Activated CD4-positive, CD25-positive, alpha-beta regulatory T cell treated with anti-CD3 and anti-CD28 coated beads, Interleukin-2, amount 50 U/mL, for 24 hours (primary cell): Measurements from ENCODE around the gene ERN1.

Source experiments
- ATAC-seq, 2 donors: fragments of 150-1000 bp; cut with Tn5 transposase; one replicate each; pipeline ENCODE4 v1.10.0; 2021; ENCODE audit warnings: mild to moderate bottlenecking in 1 of 2, moderate library complexity in 1 of 2

Gene ERN1

DNA sequence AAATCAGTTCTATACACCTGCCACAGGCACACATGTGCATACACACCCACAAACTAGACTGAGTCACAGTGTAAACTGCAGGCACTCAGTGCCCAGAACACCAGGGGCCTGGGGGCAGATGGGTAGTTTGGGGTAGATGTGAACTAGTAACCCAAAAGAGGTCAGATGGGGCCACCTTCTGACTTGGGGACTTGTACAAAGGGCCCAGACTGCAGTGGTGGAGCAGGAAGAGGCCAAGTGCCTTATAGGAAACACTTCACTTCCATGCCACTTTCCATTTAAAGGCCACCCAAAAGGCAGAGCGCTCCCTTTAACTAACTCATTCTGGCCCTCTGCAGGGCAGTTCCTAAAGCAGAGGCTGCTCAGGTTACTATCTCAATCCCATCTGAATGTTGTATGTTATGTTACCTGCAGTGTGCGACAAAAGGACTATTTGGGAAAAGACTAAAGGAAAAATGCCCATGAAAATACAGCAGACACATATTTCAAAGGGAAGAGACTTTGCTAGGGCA is 27.8 kb upstream of the ERN1 start:
- ATAC-seq: no peak

DNA sequence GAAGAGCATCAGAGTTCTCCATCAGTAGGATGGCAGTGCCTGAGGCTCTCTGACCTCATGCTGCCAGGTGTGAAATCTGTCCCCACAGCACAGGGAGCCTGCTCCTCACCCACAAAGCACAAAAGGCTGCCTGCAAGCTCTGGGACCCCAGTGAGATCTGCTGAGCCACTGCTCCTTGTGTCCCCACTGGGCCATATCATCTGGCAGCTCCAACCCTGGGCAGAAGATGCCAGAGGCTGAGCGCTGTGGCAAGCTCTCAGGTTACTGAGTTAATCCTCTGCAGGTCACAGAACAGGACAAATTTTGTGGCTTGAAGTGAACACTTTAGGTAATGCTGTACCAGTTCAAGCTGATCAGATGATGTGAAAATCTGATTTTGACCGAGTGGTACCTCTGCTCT is 26.7 kb upstream of the ERN1 start:
- no peak for ATAC-seq

- ATAC-seq: no peak
These were observed 26.0 kb upstream of the ERN1 start for GRCh38 chr17:64155751-64156544.

GRCh38 chr17:64155129-64155528 is 25.2 kb upstream of the ERN1 start:
- no peak for ATAC-seq

DNA sequence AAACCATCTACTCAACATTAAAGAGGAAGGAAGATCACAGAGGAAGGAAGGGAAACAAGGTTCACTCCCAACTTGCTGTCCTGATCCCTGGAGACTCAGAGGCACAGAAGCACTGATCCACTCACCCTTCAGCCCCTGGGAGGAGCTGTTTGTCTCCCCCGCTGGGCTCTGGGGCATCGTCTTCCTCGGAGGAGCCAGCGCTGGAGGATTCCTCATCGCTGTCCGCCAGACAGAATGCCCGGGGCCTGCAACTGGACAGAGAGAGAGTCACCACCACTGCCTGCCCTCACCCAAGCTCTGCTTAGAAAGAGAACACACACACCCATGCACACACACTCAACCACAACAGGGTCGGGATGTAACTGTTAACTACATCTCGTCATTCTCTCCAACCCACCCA is 24.8 kb upstream of the ERN1 start:
- ATAC-seq: no peak

- no peak for ATAC-seq
These were observed 24.4 kb upstream of the ERN1 start for GRCh38 chr17:64154313-64154695.

GRCh38 chr17:64153565-64154312 is 23.8 kb upstream of the ERN1 start:
- no peak for ATAC-seq

- ATAC-seq: no peak
These were observed 22.6 kb upstream of the ERN1 start for GRCh38 chr17:64152428-64153125.

GRCh38 chr17:64151016-64151368 is 21.0 kb upstream of the ERN1 start:
- no peak for ATAC-seq

DNA sequence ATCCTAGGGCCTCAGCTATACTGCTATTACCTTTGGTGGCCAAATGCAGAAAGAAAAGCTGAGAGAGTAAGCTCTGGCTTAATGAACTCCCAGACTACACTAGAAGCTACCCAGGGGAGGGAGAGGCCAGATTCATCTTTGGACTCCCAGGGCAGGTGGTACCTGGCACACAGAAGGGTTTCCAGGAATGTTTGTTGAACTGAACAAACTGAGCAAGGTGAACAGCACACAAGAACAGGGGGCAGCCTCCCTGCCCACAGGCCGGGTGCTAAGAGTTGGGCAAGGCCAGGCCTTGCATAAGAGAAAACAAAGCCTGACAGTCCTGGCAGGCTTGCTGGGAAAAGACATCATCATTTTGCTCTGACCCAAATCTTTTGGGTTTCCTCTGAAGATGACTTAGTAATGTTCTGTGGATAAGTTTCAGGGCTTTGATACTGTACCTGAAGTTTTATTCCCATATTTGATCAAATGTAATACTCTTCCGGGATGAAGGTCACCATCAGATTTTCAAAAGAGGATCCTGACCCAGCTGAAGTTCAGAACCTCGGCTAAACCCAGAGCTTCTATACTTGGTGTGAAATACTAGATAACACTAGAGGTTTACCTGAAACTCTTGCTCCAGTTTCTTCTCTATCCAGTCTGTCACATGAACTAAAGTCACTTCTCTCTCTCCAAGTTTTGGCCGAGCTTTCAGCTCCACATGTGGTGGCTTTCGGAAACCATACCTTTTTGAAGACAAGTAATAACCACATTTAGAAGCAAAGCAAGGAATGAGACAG is 20.5 kb upstream of the ERN1 start:
- ATAC-seq: no peak

DNA sequence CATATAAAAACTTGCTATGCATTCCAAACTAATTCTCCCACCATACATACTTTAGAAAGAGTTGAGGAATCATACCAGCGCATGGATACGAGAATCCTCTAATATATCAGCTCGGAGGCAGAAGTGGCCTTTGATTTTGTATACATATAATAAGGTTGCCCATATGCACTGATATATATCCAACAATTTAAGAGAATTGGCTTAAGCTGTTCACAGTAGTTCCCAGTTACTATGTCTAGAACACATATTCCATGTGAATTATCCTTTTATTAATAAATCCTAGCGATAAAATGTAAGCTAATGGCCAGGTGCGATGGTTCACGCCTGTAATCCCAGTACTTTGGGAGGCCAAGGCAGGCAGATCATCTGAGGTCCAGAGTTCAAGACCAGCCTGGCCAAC is 19.3 kb upstream of the ERN1 start:
- no peak for ATAC-seq

DNA sequence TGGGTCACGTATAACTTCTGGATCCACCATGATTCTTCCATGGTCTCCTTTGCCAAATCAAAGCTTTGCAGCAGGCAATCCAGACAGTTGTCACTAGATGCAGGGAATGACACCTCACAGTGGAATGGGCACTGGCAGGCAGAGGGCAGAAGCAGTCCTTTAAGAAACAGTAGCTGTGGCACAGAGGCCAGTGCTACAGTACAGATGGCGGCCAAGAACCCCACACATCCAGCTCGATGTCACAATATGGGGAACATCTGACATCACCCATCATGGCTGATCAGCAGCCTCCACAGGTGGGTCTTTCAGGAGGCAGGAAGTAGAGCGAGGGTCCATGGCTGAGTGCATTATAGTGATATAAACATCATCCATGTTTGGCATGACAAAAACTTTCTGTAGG is 18.8 kb upstream of the ERN1 start:
- ATAC-seq: no peak

DNA sequence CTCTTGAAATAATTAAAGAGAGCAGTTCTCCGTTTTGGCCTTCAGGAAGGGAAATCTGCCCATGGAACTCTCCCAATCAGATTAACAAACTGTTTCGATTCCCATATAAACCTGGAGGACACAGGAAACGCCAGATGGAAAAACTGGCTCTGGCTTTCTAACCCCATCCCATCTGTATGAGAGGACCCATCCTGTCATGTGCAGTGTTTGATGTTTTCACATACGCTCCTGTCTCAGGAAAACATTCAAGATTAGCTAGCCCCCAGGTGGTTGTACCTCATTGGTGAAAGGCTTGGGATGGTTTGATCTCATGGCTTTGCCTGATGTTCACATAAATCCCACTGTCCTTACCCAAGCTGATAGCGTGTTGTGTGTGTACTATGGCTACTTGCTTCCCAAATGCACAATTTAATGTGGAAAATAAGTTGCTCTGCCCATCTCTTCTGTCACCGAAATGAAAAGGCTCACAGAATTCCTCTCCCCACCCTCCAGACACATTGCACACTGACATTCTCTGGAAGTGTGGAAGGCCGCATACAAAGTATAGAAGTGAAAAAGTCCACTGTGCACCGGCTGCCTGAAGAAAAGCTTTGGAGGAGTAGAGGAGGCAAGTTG is 18.2 kb upstream of the ERN1 start:
- ATAC-seq: no peak

DNA sequence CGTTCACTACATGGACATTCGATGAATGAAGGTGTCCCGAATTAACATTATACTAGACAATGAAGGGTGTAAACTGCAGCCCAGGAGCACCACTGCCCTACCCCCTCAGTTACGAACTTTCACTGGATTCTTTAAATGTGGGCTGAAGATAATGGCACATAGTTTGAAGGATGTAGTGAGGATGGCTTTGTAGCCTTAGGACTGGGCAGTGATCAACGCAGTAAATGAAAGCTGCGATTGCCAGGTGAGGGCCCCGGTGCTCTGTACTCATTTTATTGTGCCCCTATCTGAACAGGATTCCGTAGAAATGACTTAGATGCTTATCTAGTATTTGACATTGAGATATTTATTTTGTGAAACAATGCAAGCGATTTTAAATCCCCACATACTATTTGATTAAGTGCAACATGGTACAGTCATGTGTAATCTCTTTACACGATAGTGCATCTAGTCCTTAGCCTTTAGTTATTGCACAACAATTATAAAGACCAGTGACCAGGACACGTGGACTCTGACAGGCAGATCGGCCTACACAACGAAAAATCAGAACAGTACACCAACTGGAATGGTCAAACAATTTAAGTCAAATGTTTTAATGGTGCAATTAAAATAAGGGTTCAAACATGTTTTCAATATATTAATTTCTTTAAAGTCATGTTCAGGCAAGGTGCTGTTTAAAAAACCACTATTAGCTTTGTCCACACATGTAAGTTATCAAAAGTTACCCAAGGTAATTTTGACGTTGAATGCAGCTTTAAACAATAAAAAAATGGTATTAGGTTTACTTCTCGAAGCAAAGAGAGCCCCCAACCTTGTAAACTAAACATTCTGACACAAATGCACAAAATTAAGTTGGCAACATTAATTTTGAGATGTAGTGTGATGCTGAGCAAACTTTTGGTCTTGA is 17.4 kb upstream of the ERN1 start:
- peak in 1 of 2 donors; percentile 1 for ATAC-seq

DNA sequence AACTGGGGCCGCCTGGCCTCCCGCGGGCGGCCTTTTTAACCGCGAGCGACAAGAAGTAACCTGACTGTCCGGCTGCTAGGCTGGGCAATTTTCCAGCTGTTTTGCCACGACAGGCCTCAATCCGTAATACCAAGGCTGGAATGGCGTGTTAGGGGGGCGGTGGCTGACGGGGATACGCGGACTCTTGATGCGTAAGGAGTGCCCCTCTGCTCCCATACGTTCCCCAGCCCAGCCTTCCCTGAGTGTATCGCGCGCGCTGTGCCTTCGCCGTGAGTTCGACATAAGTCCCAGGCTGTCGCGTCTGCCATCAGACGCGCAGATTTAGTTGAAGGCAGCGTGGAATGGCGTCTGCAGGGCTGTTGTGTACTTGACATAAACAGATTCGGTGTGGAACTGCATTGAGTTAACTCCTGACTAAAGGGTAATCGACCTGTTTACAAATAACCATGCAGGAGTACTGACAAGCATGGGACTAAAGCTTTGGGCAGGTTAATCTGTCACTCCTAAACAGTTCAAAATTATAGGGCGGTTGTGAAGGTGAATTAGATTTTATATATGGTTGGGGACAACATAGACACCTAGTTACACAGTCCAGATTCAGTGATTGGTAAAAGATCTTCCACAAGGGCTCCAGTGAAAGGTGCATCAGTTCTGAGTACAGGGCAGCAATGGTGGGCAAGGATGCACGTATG is 16.6 kb upstream of the ERN1 start:
- peak; percentile 7 to 21 for ATAC-seq

DNA sequence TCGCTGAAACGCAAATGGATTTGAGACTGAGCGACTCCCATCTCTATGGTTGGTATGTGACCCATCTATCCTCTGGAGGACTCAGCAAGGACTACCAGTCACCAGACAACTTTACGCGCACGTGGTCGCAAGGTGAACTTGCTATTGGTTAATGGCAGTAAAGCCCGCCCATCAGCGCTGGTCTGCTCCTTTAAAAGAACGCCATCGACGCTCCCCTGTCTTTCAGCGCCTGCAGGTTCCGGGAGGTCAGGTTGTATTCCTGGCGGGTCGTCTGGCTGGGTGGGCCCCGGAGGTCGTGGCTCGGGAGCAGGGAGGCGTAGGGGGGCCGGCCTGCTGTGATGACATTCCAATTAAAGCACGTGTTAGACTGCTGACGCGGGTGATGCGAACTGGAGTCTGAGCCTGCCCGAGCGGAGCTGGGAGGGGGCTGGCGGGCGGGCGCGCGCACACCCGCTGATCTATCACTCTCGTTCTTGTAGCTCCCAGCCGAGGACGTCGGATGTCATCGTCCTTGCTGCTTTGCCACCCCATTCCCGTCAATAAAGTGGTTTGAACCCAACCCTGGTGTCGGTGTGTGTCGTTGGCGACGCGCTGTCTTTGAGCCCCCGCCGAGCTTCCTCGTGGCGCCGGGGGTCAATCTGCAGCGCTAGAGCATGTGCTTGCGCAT is 15.9 kb upstream of the ERN1 start:
- peak; percentile 96 to 97 for ATAC-seq

DNA sequence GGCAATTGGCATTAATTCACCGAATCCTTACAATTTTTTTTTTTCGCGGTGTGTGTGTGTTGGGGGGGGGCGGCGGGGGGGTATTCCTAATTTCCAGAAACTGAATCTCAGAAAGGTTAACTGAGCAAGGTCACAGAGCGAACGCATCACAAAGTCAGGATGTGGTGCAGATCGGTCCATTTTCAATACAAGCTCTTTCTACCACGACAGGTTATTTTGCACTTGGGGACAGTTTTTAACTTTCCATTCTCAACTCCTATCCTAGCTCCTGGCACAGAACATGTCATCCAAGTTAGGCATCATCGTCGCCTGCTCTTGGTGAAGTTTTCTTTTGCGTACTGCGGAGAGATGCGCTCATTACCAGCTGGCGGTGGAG is 15.4 kb upstream of the ERN1 start:
- ATAC-seq: no peak

- no peak for ATAC-seq
These were observed 9.6 kb upstream of the ERN1 start for GRCh38 chr17:64139542-64139941.

DNA sequence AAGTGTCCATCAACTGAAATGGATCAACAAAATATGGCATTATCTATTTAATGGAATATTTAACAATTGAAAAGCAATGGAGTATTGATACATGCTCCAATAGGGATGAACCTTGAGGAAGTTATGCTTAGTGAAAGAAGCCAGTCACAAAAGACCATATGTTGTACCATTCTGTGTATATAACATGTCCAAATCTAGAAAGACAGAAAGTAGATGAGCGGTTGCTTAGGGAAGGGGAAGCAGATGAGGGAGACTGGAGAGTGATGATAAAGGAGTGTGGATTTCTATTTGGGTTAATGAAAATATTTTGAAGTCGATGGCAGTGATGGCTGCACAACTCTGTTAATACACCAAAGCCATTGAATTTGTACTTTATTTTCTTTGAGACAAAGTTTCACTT is 8.5 kb upstream of the ERN1 start:
- no peak for ATAC-seq

- no peak for ATAC-seq
These were observed 5.1 kb upstream of the ERN1 start for GRCh38 chr17:64135000-64135399.
